A549 (cell line): ENCODE results near the gene PLXNB3.

ENCODE experiments used
- BHLHE40 ChIP-seq: IDR thresholded peaks from 2 replicates; pipeline ENCODE4 v1.6.1; 2012; ENCODE audit warnings: low read depth, low read length, inconsistent platforms
- EHMT2 ChIP-seq: fragments of 200-600 bp; sonication (generic); IDR thresholded peaks from 2 replicates; pipeline ENCODE4 v1.6.1; 2016; ENCODE audit warnings: antibody characterized with exemption, low read depth, mild to moderate bottlenecking, moderate library complexity
- EP300 ChIP-seq, 2 experiments: fragments of >200 bp; sonication (Bioruptor Twin); formaldehyde crosslinking; IDR thresholded peaks; 2 replicates in 1 of 2; 3 replicates in 1 of 2; pipeline ENCODE4 v1.6.1; 2016 to 2017
- HOXB13 ChIP-seq: fragments of 250-450 bp; sonication (Bioruptor Pico); IDR thresholded peaks from 2 replicates; pipeline ENCODE4 v1.5.0; 2020; ENCODE audit warnings: low read depth, mild to moderate bottlenecking, moderate library complexity
- PHF8 ChIP-seq: fragments of 200-600 bp; sonication (generic); IDR thresholded peaks from 2 replicates; pipeline ENCODE4 v1.6.1; 2016; ENCODE audit warnings: low read depth, mild to moderate bottlenecking, antibody characterized with exemption, moderate library complexity, borderline replicate concordance
- POLR2A ChIP-seq: IDR thresholded peaks from 2 replicates; pipeline ENCODE4 v1.6.1; 2012; ENCODE audit warnings: mild to moderate bottlenecking, low read length
- RFX5 ChIP-seq: fragments of 450-650 bp; IDR thresholded peaks from 2 replicates; pipeline ENCODE4 v1.7.1; 2014; ENCODE audit warnings: antibody characterized with exemption, mild to moderate bottlenecking, moderate library complexity
- TP53 ChIP-seq: fragments of 250-450 bp; sonication (Bioruptor Pico); IDR thresholded peaks from 2 replicates; pipeline ENCODE4 v1.5.0; 2021; ENCODE audit warnings: mild to moderate bottlenecking, moderate library complexity
- ZNF302 ChIP-seq: fragments of 250-450 bp; sonication (Bioruptor Pico); IDR thresholded peaks from 2 replicates; pipeline ENCODE4 v1.9.0; 2021; ENCODE audit warnings: inconsistent platforms, mild to moderate bottlenecking, moderate library complexity
- TF ChIP-seq, protein P1 (sequence below): fragments of >200 bp; sonication (Bioruptor Twin); formaldehyde crosslinking; IDR thresholded peaks from 3 replicates; pipeline ENCODE4 v1.5.1; 2016
- TF ChIP-seq, protein P2 (sequence below): IDR thresholded peaks from 2 replicates; pipeline ENCODE4 v1.6.1; 2012
- TF ChIP-seq, protein P3 (sequence below): fragments of 150-350 bp; IDR thresholded peaks from 2 replicates; pipeline ENCODE4 v1.6.1; 2014; ENCODE audit warnings: low read depth, mild to moderate bottlenecking, low read length

DNA sequence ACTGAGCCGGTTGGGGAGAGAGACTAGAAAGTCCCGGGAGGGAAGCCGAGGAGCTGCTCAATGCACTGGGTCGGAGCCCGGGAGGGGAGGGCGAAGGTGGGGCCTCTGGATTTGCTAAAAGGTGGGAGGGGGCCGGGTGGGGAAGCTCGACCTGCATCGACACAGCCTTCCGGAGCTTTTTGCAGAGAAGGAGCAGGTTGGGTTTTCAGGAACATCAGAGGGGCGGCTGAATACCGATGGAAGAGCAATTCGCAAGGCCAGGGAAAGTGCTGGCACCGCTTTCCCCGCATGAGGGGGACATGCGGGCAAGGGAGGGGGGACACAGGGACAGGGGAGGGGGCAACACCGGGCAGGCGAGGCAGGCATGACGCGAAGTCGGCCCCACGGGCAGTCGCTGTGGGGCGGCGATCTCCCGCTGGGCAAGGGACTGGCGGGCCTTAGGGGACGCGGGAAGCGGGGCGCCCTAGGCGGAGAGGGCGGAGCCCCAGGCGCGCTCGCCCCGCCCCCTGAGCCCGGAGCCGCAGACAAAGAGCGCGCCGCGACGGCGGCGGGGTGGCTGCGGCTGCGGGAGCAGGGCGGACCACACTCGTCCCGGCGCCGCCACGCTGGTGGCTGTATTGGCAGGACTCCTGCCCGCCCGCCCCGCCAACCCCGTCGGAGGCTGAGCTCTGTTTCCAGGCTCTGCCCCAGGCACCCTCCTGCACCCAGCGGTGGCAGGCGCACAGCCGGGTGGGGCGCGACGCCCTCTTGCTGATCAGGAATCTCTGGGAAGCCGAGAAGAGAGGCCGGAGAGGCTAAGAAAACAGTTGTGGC lies 54.7 kb downstream of the PLXNB3 start:
- TF ChIP-seq, protein P1, sequence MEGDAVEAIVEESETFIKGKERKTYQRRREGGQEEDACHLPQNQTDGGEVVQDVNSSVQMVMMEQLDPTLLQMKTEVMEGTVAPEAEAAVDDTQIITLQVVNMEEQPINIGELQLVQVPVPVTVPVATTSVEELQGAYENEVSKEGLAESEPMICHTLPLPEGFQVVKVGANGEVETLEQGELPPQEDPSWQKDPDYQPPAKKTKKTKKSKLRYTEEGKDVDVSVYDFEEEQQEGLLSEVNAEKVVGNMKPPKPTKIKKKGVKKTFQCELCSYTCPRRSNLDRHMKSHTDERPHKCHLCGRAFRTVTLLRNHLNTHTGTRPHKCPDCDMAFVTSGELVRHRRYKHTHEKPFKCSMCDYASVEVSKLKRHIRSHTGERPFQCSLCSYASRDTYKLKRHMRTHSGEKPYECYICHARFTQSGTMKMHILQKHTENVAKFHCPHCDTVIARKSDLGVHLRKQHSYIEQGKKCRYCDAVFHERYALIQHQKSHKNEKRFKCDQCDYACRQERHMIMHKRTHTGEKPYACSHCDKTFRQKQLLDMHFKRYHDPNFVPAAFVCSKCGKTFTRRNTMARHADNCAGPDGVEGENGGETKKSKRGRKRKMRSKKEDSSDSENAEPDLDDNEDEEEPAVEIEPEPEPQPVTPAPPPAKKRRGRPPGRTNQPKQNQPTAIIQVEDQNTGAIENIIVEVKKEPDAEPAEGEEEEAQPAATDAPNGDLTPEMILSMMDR: no peak
- peak; percentile 61 for TF ChIP-seq POLR2A
- no peak for TF ChIP-seq ZNF302 (CRISPR knock-in tag)
- TF ChIP-seq, protein P2, sequence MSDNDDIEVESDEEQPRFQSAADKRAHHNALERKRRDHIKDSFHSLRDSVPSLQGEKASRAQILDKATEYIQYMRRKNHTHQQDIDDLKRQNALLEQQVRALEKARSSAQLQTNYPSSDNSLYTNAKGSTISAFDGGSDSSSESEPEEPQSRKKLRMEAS: no peak; the same call in 1 of the 2 replicates
- TF ChIP-seq BHLHE40: no peak
- no peak for TF ChIP-seq EP300 (IDR thresholded peaks at IDR 0.05)
- no peak for TF ChIP-seq PHF8
- no peak for TF ChIP-seq RFX5
- TF ChIP-seq, protein P3, sequence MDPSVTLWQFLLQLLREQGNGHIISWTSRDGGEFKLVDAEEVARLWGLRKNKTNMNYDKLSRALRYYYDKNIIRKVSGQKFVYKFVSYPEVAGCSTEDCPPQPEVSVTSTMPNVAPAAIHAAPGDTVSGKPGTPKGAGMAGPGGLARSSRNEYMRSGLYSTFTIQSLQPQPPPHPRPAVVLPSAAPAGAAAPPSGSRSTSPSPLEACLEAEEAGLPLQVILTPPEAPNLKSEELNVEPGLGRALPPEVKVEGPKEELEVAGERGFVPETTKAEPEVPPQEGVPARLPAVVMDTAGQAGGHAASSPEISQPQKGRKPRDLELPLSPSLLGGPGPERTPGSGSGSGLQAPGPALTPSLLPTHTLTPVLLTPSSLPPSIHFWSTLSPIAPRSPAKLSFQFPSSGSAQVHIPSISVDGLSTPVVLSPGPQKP: no peak
- no peak for TF ChIP-seq HOXB13 (CRISPR knock-in tag)
- no peak for TF ChIP-seq EHMT2
- no peak for TF ChIP-seq TP53 (CRISPR knock-in tag)
